ENCODE data around the gene PRKD2. TPM values are rescaled to one million over a fixed set of nuclear protein-coding genes. Genes with fewer than 3 reads are reported as not detected.
"Not testable (repeated sequence)": the region's sequence is repeated elsewhere in the genome, so short reads cannot be mapped to it uniquely, and the experiment has no call there.

The PRKD2 gene
- total RNA-seq, result 84.2 and 135 TPM in 2 replicates

GRCh38 chr19:46717034-46717715 lies at the start of gene PRKD2:
PRKD2 (minus strand) TSS chr19:46717114; CDS start chr19:46716370, 744 bp downstream.
- peak; percentile 90 for DNase-seq

- no peak for DNase-seq
Observed at GRCh38 chr19:46764817-46765291, 47.9 kb upstream of the PRKD2 start.

GRCh38 chr19:46762245-46762890 lies 45.5 kb upstream of the PRKD2 start:
- DNase-seq, result no peak

GRCh38 chr19:46761418-46761831 lies 44.5 kb upstream of the PRKD2 start:
- no peak for DNase-seq

GRCh38 chr19:46760897-46761296 lies 44.0 kb upstream of the PRKD2 start:
- DNase-seq, result not testable (repeated sequence)

- DNase-seq, result no peak
Observed at GRCh38 chr19:46760363-46760762, 43.4 kb upstream of the PRKD2 start.

- no peak for DNase-seq
Observed at GRCh38 chr19:46759817-46760333, 43.0 kb upstream of the PRKD2 start.

- DNase-seq, result no peak
Observed at GRCh38 chr19:46759206-46759605, 42.3 kb upstream of the PRKD2 start.

GRCh38 chr19:46756544-46756888 lies 39.6 kb upstream of the PRKD2 start:
- peak; percentile 59 for DNase-seq

GRCh38 chr19:46755853-46756543 lies 39.1 kb upstream of the PRKD2 start:
- no peak for DNase-seq

GRCh38 chr19:46755077-46755852 lies 38.4 kb upstream of the PRKD2 start:
- DNase-seq, result peak; percentile 72

GRCh38 chr19:46753420-46754155 lies 36.7 kb upstream of the PRKD2 start:
- DNase-seq, result peak; percentile 64

GRCh38 chr19:46748325-46749109 lies 31.6 kb upstream of the PRKD2 start:
- peak; percentile 88 for DNase-seq

- peak; percentile 62 for DNase-seq
Observed at GRCh38 chr19:46746281-46747057, 29.6 kb upstream of the PRKD2 start, which contains the start of gene STRN4. STRN4 (minus strand) TSS chr19:46746450; CDS start chr19:46746430, 20 bp downstream.

- DNase-seq, result peak; percentile 39
Observed at GRCh38 chr19:46745521-46746280, 28.8 kb upstream of the PRKD2 start, which contains the start of gene FKRP. FKRP (plus strand) TSS chr19:46746057; CDS start chr19:46755451, 9,394 bp downstream.

- no peak for DNase-seq
Observed at GRCh38 chr19:46745030-46745429, 28.1 kb upstream of the PRKD2 start.

- DNase-seq, result no peak
Observed at GRCh38 chr19:46744005-46744691, 27.2 kb upstream of the PRKD2 start.

GRCh38 chr19:46742926-46743480 lies 26.1 kb upstream of the PRKD2 start:
- DNase-seq, result no peak

All from dermis blood vessel endothelial cell (primary cell).